Activated gamma-delta T cell treated with Interleukin-2 at 50 U/mL for 16 hours (primary cell): ENCODE results near the gene FAM193A.
"Not testable (repeated sequence)": the region's sequence is repeated elsewhere in the genome, so short reads cannot be mapped to it uniquely, and the experiment has no call there.

Source experiments
- DNase-seq: peaks from one replicate; pipeline ENCODE4 v3.0.0-alpha.2; 2020

Gene FAM193A

DNA sequence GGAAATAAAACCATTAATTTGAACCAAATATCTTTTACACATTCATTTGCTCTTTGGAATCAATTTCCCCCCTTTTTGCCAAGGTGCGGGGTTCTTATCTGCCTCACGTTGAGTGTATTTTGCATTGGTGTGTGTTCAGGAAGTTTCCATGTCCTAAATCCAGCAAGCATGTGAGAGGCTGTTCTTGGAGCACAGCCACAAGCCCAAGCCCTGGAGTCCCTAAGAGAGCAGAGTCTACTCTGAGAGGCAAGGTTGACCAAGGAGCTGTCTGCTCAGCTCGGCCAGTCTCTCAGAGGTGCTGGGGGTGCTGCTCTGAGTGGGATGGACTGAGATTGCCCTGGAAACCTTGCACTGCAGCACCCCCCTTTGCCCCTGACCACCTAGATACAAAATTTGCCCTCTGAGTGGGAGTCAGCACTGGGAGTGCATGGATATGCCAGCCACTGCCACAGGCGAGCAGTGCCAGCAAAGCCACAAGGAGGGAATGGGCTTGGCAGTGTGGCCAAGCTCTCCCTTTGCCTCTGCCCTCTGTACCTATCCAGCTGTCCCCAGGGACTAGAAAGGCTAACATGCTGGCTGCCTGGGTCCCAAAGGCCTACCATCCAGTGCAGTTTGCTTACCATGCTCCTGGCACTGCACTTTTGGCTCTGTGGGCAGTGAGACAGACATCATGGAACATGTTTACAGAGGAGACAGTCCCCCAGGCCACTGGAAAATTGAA is 20.5 kb upstream of the FAM193A start:
- no peak for DNase-seq

DNA sequence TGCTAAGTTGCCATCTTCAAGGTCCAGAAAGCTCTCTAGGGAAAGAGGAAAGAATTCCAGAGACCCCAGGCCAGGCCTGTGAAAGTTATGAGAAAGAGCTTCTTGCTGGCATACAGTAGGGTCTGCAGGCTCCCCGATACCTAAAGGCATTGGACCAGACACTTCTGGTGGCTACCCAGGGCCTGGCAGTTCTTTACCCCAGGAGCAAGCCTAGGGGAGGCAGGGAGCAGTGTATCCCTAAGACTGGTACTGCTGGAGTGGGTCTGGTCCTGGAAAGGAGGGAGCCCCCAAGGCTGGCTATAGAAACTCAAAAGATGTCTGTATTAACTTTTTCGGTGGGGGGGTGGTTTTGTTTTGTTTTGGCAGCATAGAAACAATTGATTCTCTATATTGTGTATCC is 19.8 kb upstream of the FAM193A start:
- no peak for DNase-seq

- DNase-seq, result no peak
Observed at GRCh38 chr4:2526559-2526958, 9.9 kb upstream of the FAM193A start.

DNA sequence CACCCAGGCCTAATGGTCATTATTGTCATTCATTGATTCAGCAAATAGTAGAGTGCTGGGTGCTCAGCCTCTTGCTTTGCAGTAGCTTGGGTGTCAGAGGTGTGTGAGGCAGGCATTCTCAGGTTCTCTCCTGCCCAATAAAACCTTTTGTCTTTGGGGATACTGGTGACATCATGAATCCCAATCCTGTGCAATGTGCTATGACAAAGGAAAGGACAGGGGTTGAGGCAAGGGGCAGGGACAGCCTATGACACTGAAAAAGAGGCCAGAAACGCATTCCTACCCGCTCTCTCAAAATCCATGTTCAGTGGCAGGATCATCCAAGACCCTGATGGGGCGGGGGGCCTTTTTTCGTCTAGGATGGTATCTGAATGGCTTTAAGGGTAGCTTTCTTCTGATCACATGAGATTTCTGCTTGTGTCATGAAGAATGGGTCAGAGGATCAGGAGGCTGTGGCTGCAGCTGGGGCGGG is 1.5 kb upstream of the FAM193A start:
- no peak for DNase-seq

DNA sequence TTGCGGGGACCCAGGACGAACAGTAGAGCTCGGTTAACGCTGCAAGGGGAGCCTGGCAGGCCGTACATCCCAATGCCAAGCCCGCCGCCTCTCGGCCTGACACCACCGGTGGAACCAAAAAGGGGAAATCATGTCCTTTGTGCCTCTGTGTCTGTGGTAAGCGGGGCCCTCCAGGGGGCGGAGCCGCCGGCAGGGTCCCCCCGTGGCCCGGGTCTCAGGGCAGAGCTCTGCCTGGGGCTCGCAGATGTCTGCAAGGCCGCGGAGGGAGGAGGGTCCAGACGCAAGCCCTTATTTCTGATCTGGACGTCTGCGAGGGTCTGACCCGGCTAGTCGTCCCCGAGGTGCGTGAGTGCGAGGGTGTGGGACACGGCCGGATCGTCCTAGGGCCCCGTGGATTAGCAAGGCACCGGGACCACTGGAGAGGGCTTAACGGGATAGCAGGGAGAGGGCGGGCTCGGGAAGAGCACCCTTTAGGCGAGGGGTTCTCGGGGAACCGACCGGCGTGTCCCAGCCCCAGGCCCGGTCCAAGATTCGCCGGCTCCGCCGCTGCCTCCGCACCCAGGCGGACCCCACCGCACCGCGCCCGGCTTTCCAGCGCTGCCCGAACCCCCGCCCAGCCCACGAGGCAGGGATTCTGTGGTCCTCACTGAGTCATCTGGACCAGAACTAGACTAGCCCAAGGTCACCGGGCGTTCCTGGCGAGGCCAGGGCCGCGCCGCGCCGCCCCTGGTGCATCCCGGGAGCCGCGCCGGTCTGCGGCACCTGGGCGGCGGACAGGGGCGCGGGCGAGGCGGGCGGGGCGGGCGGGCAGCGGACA is 863 bp upstream of the FAM193A start:
- peak; percentile 34 for DNase-seq

DNA sequence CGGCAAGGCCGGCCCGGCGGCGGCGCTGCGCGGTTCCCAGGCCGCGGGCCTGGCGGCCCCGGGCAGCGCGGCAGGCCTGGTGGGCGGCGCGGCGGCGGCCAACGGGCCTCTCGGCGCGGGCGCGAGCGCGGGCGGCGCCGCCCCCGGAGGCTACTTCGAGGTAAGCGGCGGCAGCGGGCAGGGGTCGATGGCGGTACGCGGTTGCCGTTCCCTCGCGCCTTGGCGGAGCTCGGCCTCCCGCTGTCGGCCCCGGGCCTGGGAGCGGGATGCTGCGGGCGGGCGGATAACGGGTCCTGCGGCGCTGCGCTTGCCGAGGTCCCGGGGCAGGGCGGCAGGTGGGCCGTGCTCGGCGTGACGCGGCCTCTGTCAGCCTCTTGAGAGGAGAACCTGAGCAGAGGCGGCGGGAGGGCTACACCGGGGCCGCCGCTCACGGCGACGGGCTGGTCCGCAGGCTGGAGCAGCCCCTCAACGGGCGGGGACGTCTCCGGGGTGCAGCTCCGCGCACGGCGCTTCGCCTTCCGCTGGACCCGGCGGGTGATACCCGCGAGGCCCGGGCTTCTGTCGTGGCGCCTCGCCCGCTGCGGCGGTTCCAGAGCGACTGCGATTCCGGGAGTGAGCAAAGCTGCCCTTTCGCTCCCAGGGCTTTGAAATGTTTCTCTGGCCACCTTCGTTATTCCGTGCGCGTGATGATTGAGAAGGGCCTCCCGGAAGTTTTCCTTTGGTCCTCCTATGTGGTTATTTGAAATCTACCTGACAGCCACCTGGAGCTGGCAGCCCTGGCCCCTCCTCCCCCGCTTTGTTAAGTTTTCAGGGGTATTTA is 774 bp downstream of the FAM193A start:
- peak; percentile 47 for DNase-seq

- DNase-seq, result not testable (repeated sequence)
Observed at GRCh38 chr4:2543580-2544191, 7.2 kb downstream of the FAM193A start.

GRCh38 chr4:2545321-2546013 is 9.0 kb downstream of the FAM193A start:
- no peak for DNase-seq

GRCh38 chr4:2546286-2546823 is 9.9 kb downstream of the FAM193A start:
- DNase-seq, result no peak

- not testable (repeated sequence) for DNase-seq
Observed at GRCh38 chr4:2546961-2547691, 10.7 kb downstream of the FAM193A start.

DNA sequence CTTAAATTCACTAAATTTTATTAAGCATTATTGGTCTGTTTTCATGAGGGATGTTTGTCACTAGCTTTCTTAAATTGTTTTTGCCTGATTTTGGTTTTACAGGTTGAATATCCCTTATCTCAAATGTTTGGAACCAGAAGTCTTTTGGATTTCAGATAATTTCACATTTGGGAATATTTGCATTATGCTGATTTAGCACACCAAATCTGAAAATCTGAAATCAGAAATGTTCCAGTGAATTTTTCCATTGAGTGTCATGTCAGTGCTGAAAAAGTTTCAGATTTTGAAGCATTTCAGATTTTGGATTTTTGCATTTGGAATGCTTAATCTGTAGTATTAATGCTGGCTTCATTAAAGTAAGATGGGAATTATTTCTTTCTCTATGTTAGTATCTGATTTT is 14.7 kb downstream of the FAM193A start:
- DNase-seq, result no peak

DNA sequence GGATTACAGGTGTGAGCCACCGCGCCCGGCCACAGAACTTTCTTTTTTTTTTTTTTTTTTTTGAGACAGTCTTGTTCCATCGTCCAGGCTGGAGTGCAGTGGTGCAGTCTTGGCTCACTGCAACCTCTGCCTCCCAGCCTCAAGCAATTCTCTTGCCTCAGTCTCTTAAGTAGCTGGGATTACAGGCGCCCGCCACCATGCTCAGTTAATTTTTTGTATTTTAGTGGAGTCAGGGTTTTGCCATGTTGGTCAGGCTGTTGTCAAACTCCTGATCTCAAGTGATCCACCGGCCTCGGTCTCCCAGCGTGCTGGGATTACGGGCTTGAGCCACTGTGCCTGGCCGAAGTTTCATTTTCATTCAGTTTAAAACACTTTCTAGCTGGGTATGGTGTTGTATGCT is 16.4 kb downstream of the FAM193A start:
- DNase-seq, result no peak

- no peak for DNase-seq
Observed at GRCh38 chr4:2558301-2558700, 21.9 kb downstream of the FAM193A start.

GRCh38 chr4:2560167-2560566 is 23.7 kb downstream of the FAM193A start:
- no peak for DNase-seq

DNA sequence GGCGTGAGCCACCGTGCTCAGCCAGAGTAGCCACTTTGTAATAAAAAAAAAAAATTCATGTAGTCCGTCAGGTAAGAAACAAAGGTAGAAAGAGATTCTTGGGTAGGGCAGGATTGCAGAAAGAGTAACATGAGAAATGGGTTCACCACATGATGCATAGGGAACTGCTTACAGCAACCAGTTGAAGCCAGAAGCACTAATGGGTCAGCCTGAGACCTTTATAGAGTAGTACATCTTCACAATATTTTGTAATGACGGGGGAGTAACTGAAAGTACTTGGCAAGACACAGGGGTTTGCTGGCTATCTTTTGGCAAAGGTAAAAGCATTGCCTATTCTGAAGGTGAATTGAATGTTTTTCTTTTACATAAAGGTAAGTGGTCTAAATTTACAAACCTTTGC is 29.1 kb downstream of the FAM193A start:
- DNase-seq, result no peak

GRCh38 chr4:2570036-2570435 is 33.6 kb downstream of the FAM193A start:
- no peak for DNase-seq

GRCh38 chr4:2570551-2571222 is 34.2 kb downstream of the FAM193A start:
- DNase-seq, result peak; percentile 55

GRCh38 chr4:2572076-2572475 is 35.6 kb downstream of the FAM193A start:
- no peak for DNase-seq

DNA sequence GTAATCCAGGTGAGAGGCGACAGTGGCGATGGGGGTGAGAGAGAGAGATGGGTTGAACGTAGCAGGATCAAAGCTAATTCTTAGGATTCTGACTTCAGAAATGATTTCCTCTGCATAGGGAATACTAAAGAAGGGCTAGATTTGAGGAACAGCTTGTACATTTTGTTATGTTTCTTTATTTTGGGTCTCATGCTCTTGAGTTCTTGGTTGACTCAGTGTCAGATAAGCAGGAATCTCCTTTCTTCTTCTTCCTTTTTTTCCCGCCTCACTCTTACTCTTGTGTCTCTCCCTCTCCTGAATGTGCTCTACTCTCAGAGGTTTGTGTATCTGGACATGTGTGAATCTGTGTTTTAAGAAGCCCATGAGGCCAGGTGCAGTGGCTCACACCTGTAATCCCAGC is 36.4 kb downstream of the FAM193A start:
- DNase-seq, result no peak

GRCh38 chr4:2574009-2574408 is 37.6 kb downstream of the FAM193A start:
- DNase-seq, result no peak

- no peak for DNase-seq
Observed at GRCh38 chr4:2574863-2575262, 38.4 kb downstream of the FAM193A start.
